A549 (cell line): ENCODE measurements around the gene UBXN2A.

Source experiments
- CTCF ChIP-seq: fragments of >200 bp; sonication (Bioruptor Twin); formaldehyde crosslinking; IDR thresholded peaks from 3 replicates; pipeline ENCODE4 v1.5.1; 2016
- EP300 ChIP-seq, 2 experiments: fragments of >200 bp; sonication (Bioruptor Twin); formaldehyde crosslinking; IDR thresholded peaks; 2 replicates in 1 of 2; 3 replicates in 1 of 2; pipeline ENCODE4 v1.6.1; 2016 to 2017
- FOSL2 ChIP-seq, 2 experiments: fragments of 450-650 bp in 1 of 2; fragments of >200 bp in 1 of 2; sonication (Bioruptor Twin) in 1 of 2; formaldehyde crosslinking; IDR thresholded peaks; 2 replicates each; pipeline versions ENCODE4 v1.5.0 to v1.6.1; 2016 to 2020; ENCODE audit warnings: mild to moderate bottlenecking in 1 of 2, moderate library complexity in 1 of 2
- JUN ChIP-seq, 2 experiments: fragments of >200 bp; sonication (Bioruptor Twin); formaldehyde crosslinking; IDR thresholded peaks; 2 replicates in 1 of 2; 3 replicates in 1 of 2; pipeline ENCODE4 v1.6.1; 2016 to 2017
- KDM1A ChIP-seq: fragments of 200-600 bp; sonication (generic); IDR thresholded peaks from 2 replicates; pipeline ENCODE4 v1.6.1; 2016; ENCODE audit warnings: low read depth, mild to moderate bottlenecking
- KDM5A ChIP-seq: fragments of 200-600 bp; sonication (generic); IDR thresholded peaks from 2 replicates; pipeline ENCODE4 v1.6.1; 2016; ENCODE audit warnings: antibody characterized with exemption, mild to moderate bottlenecking
- PBX3 ChIP-seq: IDR thresholded peaks from 2 replicates; pipeline ENCODE4 v1.6.1; 2012
- POLR2A ChIP-seq: IDR thresholded peaks from 2 replicates; pipeline ENCODE4 v1.6.1; 2012; ENCODE audit warnings: mild to moderate bottlenecking, low read length
- SREBF2 ChIP-seq: fragments of 450-650 bp; IDR thresholded peaks from 2 replicates; pipeline ENCODE4 v1.6.1; 2014; ENCODE audit warnings: mild to moderate bottlenecking, moderate library complexity

GRCh38 chr2:23941644-23942043, 1.4 kb downstream of the UBXN2A start:
- no peak for TF ChIP-seq POLR2A
- TF ChIP-seq CTCF: no peak
- no peak for TF ChIP-seq KDM5A
- TF ChIP-seq KDM1A: no peak
- TF ChIP-seq JUN (IDR thresholded peaks at IDR 0.05): no peak
- no peak for TF ChIP-seq PBX3
- no peak for TF ChIP-seq SREBF2
- no peak for TF ChIP-seq EP300 (IDR thresholded peaks at IDR 0.05)
- TF ChIP-seq FOSL2 (IDR thresholded peaks at IDR 0.05): no peak
- no peak for TF ChIP-seq FOSL2 (CRISPR knock-in tag; IDR thresholded peaks at IDR 0.05)
